ENCODE results near the gene SLC39A9. TPM values are rescaled to one million over a fixed set of nuclear protein-coding genes. Genes with fewer than 3 reads are reported as not detected.

SLC39A9 gene
- total and polyA plus RNA-seq, 10 of the 15 experiments (the other 5 are each of a cell fraction or from before 2014, with no cell fraction given) = 19.9 to 109 (median 46.9) TPM

DNA sequence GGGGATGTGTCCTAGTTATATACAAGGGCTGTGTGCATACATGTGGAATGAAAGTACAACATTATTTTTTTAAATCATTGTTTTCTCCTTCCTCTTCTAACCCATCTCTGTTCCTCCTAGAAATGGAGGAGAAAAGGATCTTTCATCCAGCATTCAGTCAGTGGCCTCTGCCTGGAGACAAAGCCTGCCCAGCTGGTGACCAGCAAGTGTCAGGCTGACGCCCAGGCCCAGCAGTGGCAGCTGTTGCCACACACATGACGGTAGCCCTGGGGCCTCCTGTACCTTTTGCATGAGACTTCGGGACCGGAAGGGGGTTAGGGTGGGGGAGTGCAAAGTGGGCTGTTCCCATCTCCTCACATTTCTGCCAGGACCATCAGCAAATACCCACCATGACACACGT lies 46.6 kb upstream of the SLC39A9 start:
- DNase-seq (ENCODE audit: low read depth, low spot score) (no peak), ATAC-seq (no peak), FAIRE-seq (no peak)
- in situ Hi-C loops (cut with MboI) = no loop called here
- CTCF ChIA-PET = interaction anchor here (0.5 to 2.6 kb wide), 14 partner anchors 9 to 223 kb away, joined by 3 to 12 read pairs (median 4); partner anchors contain the start of gene CCDC177
- intact Hi-C loops (cut with micrococcal nuclease; ENCODE audit: unreplicated experiment) = no loop called here
- Histone ChIP-seq H3K27me3 (replicated peaks in 1 of 2; ENCODE audit: control insufficient read depth in 2 of 2, insufficient read depth in 2 of 2, low read length in 1 of 2) (no peaks in the 10 kb centered on the region), H4K20me1 (ENCODE audit: control insufficient read depth, insufficient read depth) (no peaks in the 10 kb centered on the region), H3K4me1 (ENCODE audit: control insufficient read depth, insufficient read depth, low read length) (peaks cover 42% of the 10 kb centered on the region), H3K4me3 (no peak overlapping the region), H3K36me3 (ENCODE audit: control insufficient read depth in 2 of 2, insufficient read depth in 2 of 2, low read length in 1 of 2) (no peaks in the 10 kb centered on the region), H3K27ac (ENCODE audit: control insufficient read depth, insufficient read depth) (no peak overlapping the region), H3K79me2 (ENCODE audit: control insufficient read depth, insufficient read depth, low read length) (no peaks in the 10 kb centered on the region), H3K9me3 (replicated peaks; ENCODE audit: control insufficient read depth, insufficient read depth, low read length) (no peaks in the 10 kb centered on the region), H3K4me2 (ENCODE audit: control insufficient read depth, insufficient read depth) (no peak overlapping the region), H2AFZ (ENCODE audit: control insufficient read depth, low read depth, low read length) (no peak overlapping the region), H3K9ac (ENCODE audit: control insufficient read depth, insufficient read depth, low read length) (no peak overlapping the region)
- BruUV-seq (replicated peaks) = no TSS peak
- SMC1A ChIA-PET (ENCODE audit: uncharacterized antibody, unreplicated experiment) = interaction anchor here (0.7 to 1.8 kb wide), 11 partner anchors 9 to 127 kb away, joined by 3 to 16 read pairs (median 4); partner anchors contain the start of genes ERH and SLC39A9
- TF ChIP-seq, protein P1, sequence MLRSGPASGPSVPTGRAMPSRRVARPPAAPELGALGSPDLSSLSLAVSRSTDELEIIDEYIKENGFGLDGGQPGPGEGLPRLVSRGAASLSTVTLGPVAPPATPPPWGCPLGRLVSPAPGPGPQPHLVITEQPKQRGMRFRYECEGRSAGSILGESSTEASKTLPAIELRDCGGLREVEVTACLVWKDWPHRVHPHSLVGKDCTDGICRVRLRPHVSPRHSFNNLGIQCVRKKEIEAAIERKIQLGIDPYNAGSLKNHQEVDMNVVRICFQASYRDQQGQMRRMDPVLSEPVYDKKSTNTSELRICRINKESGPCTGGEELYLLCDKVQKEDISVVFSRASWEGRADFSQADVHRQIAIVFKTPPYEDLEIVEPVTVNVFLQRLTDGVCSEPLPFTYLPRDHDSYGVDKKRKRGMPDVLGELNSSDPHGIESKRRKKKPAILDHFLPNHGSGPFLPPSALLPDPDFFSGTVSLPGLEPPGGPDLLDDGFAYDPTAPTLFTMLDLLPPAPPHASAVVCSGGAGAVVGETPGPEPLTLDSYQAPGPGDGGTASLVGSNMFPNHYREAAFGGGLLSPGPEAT (IDR thresholded peaks at IDR 0.05; ENCODE audit: low read depth) = no peak
- TF ChIP-seq CBX5 (IDR thresholded peaks at IDR 0.05; ENCODE audit: low read depth) (no peak), RBBP5 (conservative IDR thresholded peaks at IDR 0.05) (no peak), ZNF274 (IDR thresholded peaks at IDR 0.05; ENCODE audit: insufficient read depth, insufficient read length) (no peak)
- RAD21 ChIA-PET (ENCODE audit: unreplicated experiment) = interaction anchor here (1.0 to 2.0 kb wide), 7 partner anchors 9 to 112 kb away, joined by 3 to 13 read pairs (median 4); partner anchors contain the start of genes ERH and SLC39A9
- 87% methylated on average over 5 of the region's 5 CpGs for WGBS (ENCODE audit: insufficient coverage, insufficient replicate concordance, low lambda C conversion rate, missing lambda C conversion rate)
- POLR2A ChIA-PET = interaction anchor here (1.3 to 9.1 kb wide), 3 partner anchors 10 to 44 kb away, joined by 5 to 100 read pairs (median 6); partner anchors contain the start of genes ERH and SLC39A9

GRCh38 chr14:69353168-69353567 lies 45.3 kb upstream of the SLC39A9 start:
- SMC1A ChIA-PET (ENCODE audit: uncharacterized antibody, unreplicated experiment) = interaction anchor here (3.0 kb wide), 1 partner anchor 44 kb away, joined by 23 read pairs; the partner anchor contains the start of genes ERH and SLC39A9
- 68% methylated on average over 3 of the region's 3 CpGs for WGBS (ENCODE audit: insufficient coverage, insufficient replicate concordance, low lambda C conversion rate, missing lambda C conversion rate)
- peak overlapping the region; percentile 99 for H3K27ac ChIP-seq (ENCODE audit: control insufficient read depth, insufficient read depth)
- TF ChIP-seq TBL1XR1 (IDR thresholded peaks at IDR 0.05; ENCODE audit: low read depth, low read length) = no peak
- TF ChIP-seq DPF2 (IDR thresholded peaks at IDR 0.05) = peak; percentile 34; the same call in 1 of the 2 replicates
- peak; percentile 76; the same call in 1 of the 2 replicates for TF ChIP-seq MTA2 (IDR thresholded peaks at IDR 0.05; ENCODE audit: low read depth)
- TF ChIP-seq HSF1 (IDR thresholded peaks at IDR 0.05; ENCODE audit: low read depth, low read length) = no peak
- no peak for TF ChIP-seq CEBPB (IDR thresholded peaks at IDR 0.05; ENCODE audit: borderline replicate concordance in 1 of 2, low read depth in 2 of 2, low read length in 2 of 2)
- TF ChIP-seq CREM (IDR thresholded peaks at IDR 0.05; ENCODE audit: low read depth) = no peak
- TF ChIP-seq, protein P1 (IDR thresholded peaks at IDR 0.05; ENCODE audit: low read depth) = peak; percentile 39; the same call in 1 of the 2 replicates

More at GRCh38 chr14:69353168-69353567, 45.3 kb upstream of the SLC39A9 start:
- peak; percentile 3; the same call in 2 of the 3 replicates for ATAC-seq
- in situ Hi-C loops (cut with MboI) (no loop called here), intact Hi-C loops (cut with micrococcal nuclease; ENCODE audit: unreplicated experiment) (no loop called here)
- peak overlapping the region; percentile 41 for H2AFZ ChIP-seq (ENCODE audit: control insufficient read depth, low read depth, low read length)
- RAD21 ChIA-PET (ENCODE audit: unreplicated experiment) = interaction anchor here (1.0 to 11.5 kb wide), 2 partner anchors 43 to 110 kb away, joined by 3 to 143 read pairs; partner anchors contain the start of genes ERH and SLC39A9
- DNase-seq (ENCODE audit: low read depth, low spot score) = no peak
- H3K27me3 ChIP-seq (replicated peaks in 1 of 2; ENCODE audit: control insufficient read depth in 2 of 2, insufficient read depth in 2 of 2, low read length in 1 of 2) = no peaks in the 10 kb centered on the region
- FAIRE-seq = no peak
- CTCF ChIA-PET = no interaction called here
- BruUV-seq (replicated peaks) = no TSS peak
- no peaks in the 10 kb centered on the region for H3K9me3 ChIP-seq (replicated peaks; ENCODE audit: control insufficient read depth, insufficient read depth, low read length)
- POLR2A ChIA-PET = interaction anchor here (0.9 to 9.1 kb wide), 2 partner anchors 43 to 51 kb away, joined by 3 to 100 read pairs; partner anchors contain the start of genes ERH and SLC39A9
- H3K4me1 ChIP-seq (ENCODE audit: control insufficient read depth, insufficient read depth, low read length) = peaks cover 48% of the 10 kb centered on the region
- H3K4me3 ChIP-seq = no peak overlapping the region
- H3K79me2 ChIP-seq (ENCODE audit: control insufficient read depth, insufficient read depth, low read length) = no peaks in the 10 kb centered on the region
- H3K9ac ChIP-seq (ENCODE audit: control insufficient read depth, insufficient read depth, low read length) = no peak overlapping the region
- peak overlapping the region; percentile 97; the same call in 1 of the 2 replicates for H3K4me2 ChIP-seq (ENCODE audit: control insufficient read depth, insufficient read depth)
- no peaks in the 10 kb centered on the region for H3K36me3 ChIP-seq (ENCODE audit: control insufficient read depth in 2 of 2, insufficient read depth in 2 of 2, low read length in 1 of 2)
- no peaks in the 10 kb centered on the region for H4K20me1 ChIP-seq (ENCODE audit: control insufficient read depth, insufficient read depth)
